Measurements from ENCODE around the gene CARMIL1.
A peak's percentile ranks its signal among the peaks of the same experiment; 100 is the strongest.

Gene CARMIL1

DNA sequence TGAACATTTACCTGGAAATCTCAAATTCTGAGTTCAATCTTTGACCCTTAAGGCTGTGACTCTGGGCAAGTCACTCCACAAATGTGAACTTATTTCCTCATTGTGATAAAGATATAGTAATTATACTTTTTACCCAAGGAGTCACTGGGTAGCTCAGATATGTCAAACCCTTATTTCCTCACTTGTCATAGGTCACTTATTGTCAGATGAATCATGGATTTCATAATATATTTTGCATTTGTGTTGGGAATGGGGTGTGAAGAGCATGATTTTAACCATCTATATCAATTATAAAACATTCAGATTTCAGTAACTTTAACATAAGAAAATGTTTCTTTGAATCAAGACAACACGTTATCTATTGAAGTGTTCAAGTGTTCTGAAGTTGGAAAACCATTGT is 3.7 kb upstream of the CARMIL1 start:
- Histone ChIP-seq H3K36me3 (ENCODE audit: insufficient read depth) (no peaks in the 10 kb centered on the region), H3K4me2 (no peak overlapping the region), H3K27me3 (ENCODE audit: insufficient read depth, low read depth) (no peaks in the 10 kb centered on the region), H3K79me2 (ENCODE audit: insufficient read depth, low read depth) (peaks cover 5% of the 10 kb centered on the region; the same call in 1 of the 2 replicates), H3K4me3 (IDR thresholded peaks at IDR 0.05; ENCODE audit: insufficient read depth, low read depth, low read length) (no peak overlapping the region), H4K20me1 (ENCODE audit: insufficient read depth) (no peaks in the 10 kb centered on the region), H3K27ac (no peak overlapping the region), H2AFZ (ENCODE audit: low read depth) (no peak overlapping the region), H3K4me1 (ENCODE audit: low read depth, poor library complexity, severe bottlenecking) (peaks cover 25% of the 10 kb centered on the region), H3K9ac (no peak overlapping the region)
- TF ChIP-seq CTCF (conservative IDR thresholded peaks at IDR 0.05; ENCODE audit: low read depth, low read length), result no peak

DNA sequence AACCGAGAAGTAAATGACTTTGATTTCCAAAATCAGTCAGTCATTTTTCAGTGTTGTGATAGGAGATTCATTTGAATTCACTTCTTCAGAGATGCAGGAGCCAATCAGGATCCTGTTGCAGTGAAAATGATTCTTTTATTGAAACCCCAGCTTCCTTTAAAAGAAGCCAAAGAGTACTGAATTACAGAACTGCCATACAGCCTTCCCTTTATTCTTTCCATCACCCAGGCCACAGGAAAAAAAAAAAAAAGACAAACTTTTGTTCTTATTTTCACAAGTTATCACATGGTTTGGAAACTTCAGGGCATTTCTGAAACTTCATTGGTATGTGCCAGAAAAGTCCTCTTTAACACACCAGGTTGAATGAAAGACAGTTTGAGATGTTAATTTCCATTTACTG is 1.8 kb upstream of the CARMIL1 start:
- no peak overlapping the region for H2AFZ ChIP-seq (ENCODE audit: low read depth)
- no peak overlapping the region for H3K9ac ChIP-seq
- H3K4me3 ChIP-seq (IDR thresholded peaks at IDR 0.05; ENCODE audit: insufficient read depth, low read depth, low read length), result no peak overlapping the region
- H3K27ac ChIP-seq, result no peak overlapping the region
- peaks cover 29% of the 10 kb centered on the region for H3K4me1 ChIP-seq (ENCODE audit: low read depth, poor library complexity, severe bottlenecking)
- H3K36me3 ChIP-seq (ENCODE audit: insufficient read depth), result no peaks in the 10 kb centered on the region
- peaks cover 9% of the 10 kb centered on the region; the same call in 1 of the 2 replicates for H3K79me2 ChIP-seq (ENCODE audit: insufficient read depth, low read depth)
- no peaks in the 10 kb centered on the region for H3K27me3 ChIP-seq (ENCODE audit: insufficient read depth, low read depth)
- H4K20me1 ChIP-seq (ENCODE audit: insufficient read depth), result no peaks in the 10 kb centered on the region
- H3K4me2 ChIP-seq, result peak overlapping the region; percentile 52; the same call in 1 of the 2 replicates
- no peak for TF ChIP-seq CTCF (conservative IDR thresholded peaks at IDR 0.05; ENCODE audit: low read depth, low read length)

DNA sequence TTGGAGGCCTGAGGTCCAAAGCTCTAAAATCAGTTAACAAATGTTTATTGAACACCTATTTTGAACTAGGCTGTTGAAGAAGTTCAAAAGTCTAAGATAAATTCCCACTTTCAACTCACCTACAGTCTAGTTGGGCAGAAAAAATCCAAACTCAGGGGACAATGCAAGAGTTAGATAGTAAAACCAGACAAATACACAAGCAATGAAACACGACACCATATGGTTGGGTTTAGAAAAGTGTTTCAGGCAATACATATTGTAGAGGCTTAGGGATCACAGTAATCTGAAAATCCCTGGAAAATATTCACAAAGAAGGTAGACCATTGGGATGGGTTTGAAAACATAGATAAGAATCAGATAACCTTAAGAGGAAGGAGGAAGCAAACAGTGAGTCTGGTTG is 1.3 kb upstream of the CARMIL1 start:
- H3K79me2 ChIP-seq (ENCODE audit: insufficient read depth, low read depth), result peaks cover 9% of the 10 kb centered on the region; the same call in 1 of the 2 replicates
- H4K20me1 ChIP-seq (ENCODE audit: insufficient read depth), result no peaks in the 10 kb centered on the region
- no peak overlapping the region; the same call in 1 of the 2 replicates for H3K27ac ChIP-seq
- TF ChIP-seq CTCF (conservative IDR thresholded peaks at IDR 0.05; ENCODE audit: low read depth, low read length), result no peak
- no peaks in the 10 kb centered on the region for H3K36me3 ChIP-seq (ENCODE audit: insufficient read depth)
- peak overlapping the region; percentile 52 for H3K4me2 ChIP-seq
- H3K4me3 ChIP-seq (IDR thresholded peaks at IDR 0.05; ENCODE audit: insufficient read depth, low read depth, low read length), result no peak overlapping the region
- H2AFZ ChIP-seq (ENCODE audit: low read depth), result peak overlapping the region; percentile 90
- peak overlapping the region; percentile 67; the same call in 1 of the 2 replicates for H3K9ac ChIP-seq
- H3K4me1 ChIP-seq (ENCODE audit: low read depth, poor library complexity, severe bottlenecking), result peaks cover 29% of the 10 kb centered on the region
- H3K27me3 ChIP-seq (ENCODE audit: insufficient read depth, low read depth), result no peaks in the 10 kb centered on the region

- no peaks in the 10 kb centered on the region for H3K36me3 ChIP-seq (ENCODE audit: insufficient read depth)
- peak overlapping the region; percentile 90 for H2AFZ ChIP-seq (ENCODE audit: low read depth)
- H3K27ac ChIP-seq, result peak overlapping the region; percentile 61; the same call in 1 of the 2 replicates
- peak overlapping the region; percentile 52 for H3K4me2 ChIP-seq
- H3K27me3 ChIP-seq (ENCODE audit: insufficient read depth, low read depth), result no peaks in the 10 kb centered on the region
- H3K79me2 ChIP-seq (ENCODE audit: insufficient read depth, low read depth), result peaks cover 9% of the 10 kb centered on the region; the same call in 1 of the 2 replicates
- H4K20me1 ChIP-seq (ENCODE audit: insufficient read depth), result no peaks in the 10 kb centered on the region
- TF ChIP-seq CTCF (conservative IDR thresholded peaks at IDR 0.05; ENCODE audit: low read depth, low read length), result no peak
- H3K9ac ChIP-seq, result peak overlapping the region; percentile 67; the same call in 1 of the 2 replicates
- H3K4me1 ChIP-seq (ENCODE audit: low read depth, poor library complexity, severe bottlenecking), result peaks cover 29% of the 10 kb centered on the region
- H3K4me3 ChIP-seq (IDR thresholded peaks at IDR 0.05; ENCODE audit: insufficient read depth, low read depth, low read length), result no peak overlapping the region
These were observed 787 bp upstream of the CARMIL1 start for GRCh38 chr6:25278261-25278913.

Data from KMS-11 (cell line).